CD4-positive, alpha-beta memory T cell (primary cell): ENCODE measurements around the gene TECRL. TPM values are rescaled to one million over a fixed set of nuclear protein-coding genes. Genes with fewer than 3 reads are reported as not detected.

Source experiments
- CTCF ChIA-PET: fragments of 350-600 bp; sonication (Branson Sonifier 250); formaldehyde crosslinking; loops from one replicate; lab custom pipeline; 2021; ENCODE audit warnings: inconsistent platforms; ENCODE audit not compliant: partially characterized antibody; lab: Charles Lee
- POLR2A ChIA-PET: fragments of 350-600 bp; sonication (Branson Sonifier 250); formaldehyde crosslinking; loops from one replicate; lab custom pipeline; 2021; ENCODE audit not compliant: partially characterized antibody; lab: Charles Lee
- DNase-seq, 5 donors: peaks; one replicate each; pipeline versions ENCODE4 v3.0.0 to v3.0.0-alpha.2; 2020 to 2022; ENCODE audit warnings: mixed read lengths in 1 of 5
- H3K27ac ChIP-seq: one replicate; pipeline ENCODE4 v1.7.0; 2013; ENCODE audit warnings: low read depth, low read length
- H3K27me3 ChIP-seq: 2 replicates; pipeline ENCODE4 v1.7.0; 2013; ENCODE audit warnings: mild to moderate bottlenecking, low read length, moderate library complexity; ENCODE audit not compliant: insufficient read depth
- H3K36me3 ChIP-seq: 2 replicates; pipeline ENCODE4 v1.7.0; 2013; ENCODE audit warnings: mild to moderate bottlenecking, low read length, moderate library complexity; ENCODE audit not compliant: insufficient read depth
- H3K4me1 ChIP-seq: 2 replicates; pipeline ENCODE4 v1.7.0; 2013; ENCODE audit warnings: mild to moderate bottlenecking, low read length, moderate library complexity; ENCODE audit not compliant: insufficient read depth
- H3K4me3 ChIP-seq, 2 donors: one replicate each; pipeline ENCODE4 v1.7.0; 2013; ENCODE audit warnings: low read length in 2 of 2, mild to moderate bottlenecking in 1 of 2
- H3K9me3 ChIP-seq, 2 donors: one replicate each; pipeline ENCODE4 v1.7.0; 2013; ENCODE audit warnings: low read length in 2 of 2, control low read depth in 1 of 2; ENCODE audit not compliant: control insufficient read depth in 1 of 2
- H3K27ac Mint-ChIP-seq, 7 donors: one replicate each; pipeline ENCODE4 v1.8.0; 2020 to 2021; ENCODE audit warnings: mixed read lengths in 7 of 7, mild to moderate bottlenecking in 6 of 7, inconsistent platforms in 3 of 7, moderate library complexity in 3 of 7
- H3K27me3 Mint-ChIP-seq, 2 donors: one replicate each; pipeline ENCODE4 v1.8.0; 2020 to 2021; ENCODE audit warnings: mixed read lengths in 2 of 2
- H3K36me3 Mint-ChIP-seq, 2 donors: one replicate each; pipeline ENCODE4 v1.8.0; 2020 to 2021; ENCODE audit warnings: mixed read lengths in 2 of 2, inconsistent platforms in 1 of 2, mild to moderate bottlenecking in 1 of 2
- H3K4me1 Mint-ChIP-seq, 4 donors: one replicate each; pipeline ENCODE4 v1.8.0; 2020 to 2021; ENCODE audit warnings: mixed read lengths in 4 of 4, mild to moderate bottlenecking in 1 of 4
- H3K4me3 Mint-ChIP-seq, 8 donors: one replicate each; pipeline ENCODE4 v1.8.0; 2020 to 2021; ENCODE audit warnings: mixed read lengths in 8 of 8, mild to moderate bottlenecking in 7 of 8, moderate library complexity in 6 of 8, inconsistent platforms in 3 of 8
- H3K9me3 Mint-ChIP-seq, 8 donors: one replicate each; pipeline ENCODE4 v1.8.0; 2020 to 2021; ENCODE audit warnings: mixed read lengths in 8 of 8, mild to moderate bottlenecking in 5 of 8, inconsistent platforms in 3 of 8, moderate library complexity in 1 of 8
- intact Hi-C: fragments of 100-400 bp; cut with micrococcal nuclease; formaldehyde crosslinking; loops from one replicate; pipeline ENCODE4 v1.15.1; 2023
- polyA plus RNA-seq, 2 donors: library from polyadenylated mRNA; unstranded; fragments of 300-500 nt; fragmentation: Illumina TruSeq; gene quantifications; one replicate each; pipeline ENCODE4 v1.2.3, GENCODE V29; 2021
- total RNA-seq, 2 experiments: library from RNA; stranded (reverse); gene quantifications; one replicate each; pipeline ENCODE4 v1.2.3, GENCODE V29; 2021

TECRL gene, protein sequence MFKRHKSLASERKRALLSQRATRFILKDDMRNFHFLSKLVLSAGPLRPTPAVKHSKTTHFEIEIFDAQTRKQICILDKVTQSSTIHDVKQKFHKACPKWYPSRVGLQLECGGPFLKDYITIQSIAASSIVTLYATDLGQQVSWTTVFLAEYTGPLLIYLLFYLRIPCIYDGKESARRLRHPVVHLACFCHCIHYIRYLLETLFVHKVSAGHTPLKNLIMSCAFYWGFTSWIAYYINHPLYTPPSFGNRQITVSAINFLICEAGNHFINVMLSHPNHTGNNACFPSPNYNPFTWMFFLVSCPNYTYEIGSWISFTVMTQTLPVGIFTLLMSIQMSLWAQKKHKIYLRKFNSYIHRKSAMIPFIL
- total RNA-seq, result not detected
- not detected for polyA plus RNA-seq

DNA sequence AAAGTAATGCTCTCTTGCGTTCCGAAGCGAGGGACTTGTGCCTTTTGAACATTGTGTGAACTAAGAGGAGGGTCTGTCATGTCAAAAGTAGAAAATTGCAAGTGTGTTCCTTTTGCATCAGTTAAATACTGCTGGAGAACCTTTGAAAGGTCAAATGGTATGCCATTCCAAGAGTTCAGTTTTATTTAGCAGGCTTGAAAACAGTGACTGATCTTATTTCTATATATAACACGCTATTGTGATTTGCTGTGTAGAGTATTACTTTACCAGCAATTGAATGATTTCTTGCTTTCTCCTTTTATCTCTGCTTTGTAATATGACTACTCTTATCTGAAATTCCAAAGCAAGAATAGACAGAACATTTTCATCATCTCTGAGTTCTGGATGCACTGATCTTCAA is at the start of gene TECRL:
TECRL (minus strand) TSS at position 151 of the 400 bp plus-strand sequence; CDS start at position 52, 99 bp downstream.
- POLR2A ChIA-PET, result no interaction called here

DNA sequence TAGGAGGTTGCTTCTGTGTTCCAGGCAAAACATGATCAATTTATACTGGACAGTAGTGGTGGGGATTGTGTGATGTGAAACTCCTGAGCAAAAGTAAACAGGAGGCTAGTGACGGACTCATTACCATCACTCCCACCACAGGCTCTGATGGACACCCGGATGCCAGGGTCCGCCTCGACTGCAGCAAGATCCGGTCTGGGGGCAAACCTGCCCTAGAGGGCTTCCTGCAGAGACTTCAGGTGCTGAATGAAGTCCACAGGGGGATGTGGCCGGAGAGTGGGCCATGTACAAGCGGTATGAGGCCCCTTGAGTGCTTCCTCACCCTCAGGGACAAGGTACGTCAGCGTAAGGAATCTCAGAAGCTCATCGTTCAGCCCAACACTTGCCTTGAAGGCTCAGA is 23.4 kb upstream of the TECRL start:
- ChIA-PET CTCF (no interaction called here), POLR2A (no interaction called here)
- H3K36me3 ChIP-seq, result no peaks in the 10 kb centered on the region
- intact Hi-C loops, result no loop called here
- no peaks in the 10 kb centered on the region for H3K9me3 ChIP-seq
- no peak for DNase-seq
- no peak overlapping the region for H3K4me3 Mint-ChIP-seq
- H3K27ac ChIP-seq, result no peak overlapping the region
- H3K4me1 ChIP-seq, result no peaks in the 10 kb centered on the region
- H3K27ac Mint-ChIP-seq, result no peak overlapping the region
- H3K4me3 ChIP-seq, result no peak overlapping the region
- H3K27me3 ChIP-seq, result no peaks in the 10 kb centered on the region
- no peaks in the 10 kb centered on the region for H3K4me1 Mint-ChIP-seq
- no peaks in the 10 kb centered on the region for H3K27me3 Mint-ChIP-seq
- H3K9me3 Mint-ChIP-seq, result peaks cover 4 to 31% (median 20%) of the 10 kb centered on the region in 8 donors
- no peaks in the 10 kb centered on the region for H3K36me3 Mint-ChIP-seq

More for the DNA sequence above, at the start of gene TECRL:
- intact Hi-C loops, result no loop called here
- H3K4me3 Mint-ChIP-seq, result no peak within 1 kb of the TSS
- no peaks in the 10 kb centered on the region for H3K36me3 Mint-ChIP-seq
- H3K4me3 ChIP-seq, result no peak within 1 kb of the TSS
- peaks cover 0 to 3% of the 10 kb centered on the region in 2 donors for H3K9me3 ChIP-seq
- H3K27me3 ChIP-seq, result no peaks in the 10 kb centered on the region
- no peaks in the 10 kb centered on the region for H3K36me3 ChIP-seq
- no peak within 1 kb of the TSS for H3K27ac Mint-ChIP-seq
- no peaks in the 10 kb centered on the region for H3K27me3 Mint-ChIP-seq
- no peaks in the 10 kb centered on the region for H3K4me1 ChIP-seq
- H3K27ac ChIP-seq, result no peak within 1 kb of the TSS
- no peak for DNase-seq
- H3K4me1 Mint-ChIP-seq, result no peaks in the 10 kb centered on the region
- CTCF ChIA-PET, result no interaction called here
- peaks cover 0 to 9% (median 2%) of the 10 kb centered on the region in 8 donors for H3K9me3 Mint-ChIP-seq

DNA sequence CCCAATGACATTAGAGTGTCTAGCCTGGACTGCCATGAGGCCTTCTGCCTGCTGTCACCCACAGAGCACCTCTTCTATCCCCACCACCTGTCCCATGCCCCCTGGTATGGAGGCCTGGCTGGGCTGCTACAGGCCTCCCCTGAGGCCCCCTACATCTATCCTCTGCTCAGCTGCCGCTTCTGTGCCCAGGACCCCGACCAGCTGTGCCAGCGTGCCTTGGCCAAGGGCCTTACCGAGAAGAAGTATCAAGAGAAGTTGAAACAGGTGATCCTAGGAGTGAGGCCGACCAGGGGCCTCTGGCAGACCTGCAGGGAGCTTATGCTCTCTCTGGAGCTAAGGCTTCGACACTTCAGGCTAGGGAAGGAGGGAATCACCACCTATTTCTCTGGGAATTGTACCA is 21.7 kb upstream of the TECRL start:
- no peak overlapping the region for H3K27ac Mint-ChIP-seq
- Histone ChIP-seq H3K27ac (no peak overlapping the region), H3K4me3 (no peak overlapping the region), H3K27me3 (no peaks in the 10 kb centered on the region), H3K9me3 (no peaks in the 10 kb centered on the region), H3K4me1 (no peaks in the 10 kb centered on the region), H3K36me3 (no peaks in the 10 kb centered on the region)
- intact Hi-C loops, result no loop called here
- peaks cover 4 to 30% (median 18%) of the 10 kb centered on the region in 8 donors for H3K9me3 Mint-ChIP-seq
- no peaks in the 10 kb centered on the region for H3K27me3 Mint-ChIP-seq
- ChIA-PET CTCF (no interaction called here), POLR2A (no interaction called here)
- no peak for DNase-seq
- H3K4me3 Mint-ChIP-seq, result no peak overlapping the region
- H3K4me1 Mint-ChIP-seq, result no peaks in the 10 kb centered on the region
- H3K36me3 Mint-ChIP-seq, result no peaks in the 10 kb centered on the region

DNA sequence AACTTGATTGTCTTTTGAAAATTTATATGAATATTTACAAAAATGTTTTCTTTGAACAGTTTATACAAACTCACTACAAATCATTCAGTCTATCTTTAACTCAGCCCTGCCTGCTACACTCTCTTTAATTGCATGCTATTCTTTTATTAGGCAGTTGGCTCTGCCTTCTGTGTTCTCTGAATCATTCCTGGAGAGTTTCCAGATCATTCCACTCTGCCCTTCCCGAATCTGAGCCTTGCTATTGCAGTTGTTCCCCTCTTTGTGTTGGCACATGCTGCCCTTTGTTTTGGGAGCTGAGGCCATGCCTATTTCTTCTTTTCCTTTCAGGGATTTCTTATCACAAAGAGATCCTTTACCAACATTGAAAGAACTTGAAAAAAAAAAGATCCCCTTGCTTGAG is 8.7 kb upstream of the TECRL start:
- H3K4me1 Mint-ChIP-seq, result no peaks in the 10 kb centered on the region

DNA sequence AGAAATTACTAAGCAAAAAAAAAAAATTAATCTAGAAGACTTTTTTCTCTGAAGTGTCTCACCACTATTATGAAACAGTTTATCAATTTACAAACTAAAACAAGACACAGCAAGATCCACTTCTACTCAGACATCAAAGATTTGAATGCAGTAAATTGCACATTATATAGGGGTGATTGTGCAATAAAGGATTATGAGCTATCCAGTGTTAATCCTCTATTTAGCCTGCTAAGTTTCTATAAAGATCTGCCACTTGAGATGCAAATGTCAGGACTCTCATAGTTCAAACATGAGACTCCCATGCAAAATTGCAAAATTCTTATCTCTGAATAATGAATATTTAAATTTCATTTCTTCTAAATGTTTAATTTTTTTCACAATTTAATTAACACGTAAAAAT is 2.2 kb downstream of the TECRL start:
- no peaks in the 10 kb centered on the region for H3K4me1 Mint-ChIP-seq
- Histone ChIP-seq H3K4me3 (no peak overlapping the region), H3K9me3 (peaks cover 0 to 3% of the 10 kb centered on the region in 2 donors), H3K4me1 (no peaks in the 10 kb centered on the region), H3K36me3 (no peaks in the 10 kb centered on the region), H3K27me3 (no peaks in the 10 kb centered on the region), H3K27ac (no peak overlapping the region)
- no peak overlapping the region for H3K27ac Mint-ChIP-seq
- DNase-seq, result no peak
- no peak overlapping the region for H3K4me3 Mint-ChIP-seq
- peaks cover 0 to 15% (median 4%) of the 10 kb centered on the region in 8 donors for H3K9me3 Mint-ChIP-seq
- no peaks in the 10 kb centered on the region for H3K36me3 Mint-ChIP-seq
- ChIA-PET CTCF (no interaction called here), POLR2A (no interaction called here)
- intact Hi-C loops, result no loop called here
- no peaks in the 10 kb centered on the region for H3K27me3 Mint-ChIP-seq

More for the DNA sequence above, 8.7 kb upstream of the TECRL start:
- CTCF ChIA-PET, result no interaction called here
- H3K9me3 ChIP-seq, result no peaks in the 10 kb centered on the region
- intact Hi-C loops, result no loop called here
- no peak overlapping the region for H3K27ac ChIP-seq
- H3K36me3 Mint-ChIP-seq, result no peaks in the 10 kb centered on the region
- no peaks in the 10 kb centered on the region for H3K27me3 ChIP-seq
- no peak overlapping the region for H3K27ac Mint-ChIP-seq
- no peak for DNase-seq
- H3K4me3 ChIP-seq, result no peak overlapping the region
- no peaks in the 10 kb centered on the region for H3K4me1 ChIP-seq
- POLR2A ChIA-PET, result no interaction called here
- H3K36me3 ChIP-seq, result no peaks in the 10 kb centered on the region
- H3K9me3 Mint-ChIP-seq, result peaks cover 0 to 12% (median 5%) of the 10 kb centered on the region in 8 donors
- no peak overlapping the region for H3K4me3 Mint-ChIP-seq
- H3K27me3 Mint-ChIP-seq, result no peaks in the 10 kb centered on the region

DNA sequence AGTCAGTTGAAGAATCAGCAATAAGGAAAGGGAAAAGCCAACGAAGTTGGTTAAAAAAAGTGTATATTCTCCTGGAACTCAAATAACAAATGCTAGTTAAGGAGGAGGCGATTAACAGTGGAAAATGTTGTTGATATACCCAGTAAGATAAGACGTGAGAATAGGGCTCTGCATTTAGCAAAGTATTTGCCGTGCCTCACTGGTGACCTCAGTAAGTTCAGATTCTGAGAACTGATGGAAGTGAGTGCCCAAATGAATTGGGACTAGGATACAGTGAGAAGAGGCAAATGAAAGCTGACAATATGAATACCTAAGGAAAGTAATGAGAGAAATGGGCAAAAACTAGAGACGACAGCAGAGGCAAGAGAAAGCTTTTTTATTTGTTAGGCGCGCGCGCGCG is 3.5 kb downstream of the TECRL start:
- Mint-ChIP-seq H3K27ac (no peak overlapping the region), H3K9me3 (peaks cover 0 to 17% (median 4%) of the 10 kb centered on the region in 8 donors), H3K4me1 (no peaks in the 10 kb centered on the region), H3K4me3 (no peak overlapping the region), H3K36me3 (no peaks in the 10 kb centered on the region), H3K27me3 (no peaks in the 10 kb centered on the region)
- H3K27me3 ChIP-seq, result no peaks in the 10 kb centered on the region
- H3K4me3 ChIP-seq, result no peak overlapping the region
- H3K4me1 ChIP-seq, result no peaks in the 10 kb centered on the region
- ChIA-PET POLR2A (no interaction called here), CTCF (no interaction called here)
- H3K27ac ChIP-seq, result no peak overlapping the region
- H3K9me3 ChIP-seq, result peaks cover 0 to 3% of the 10 kb centered on the region in 2 donors
- DNase-seq, result no peak
- intact Hi-C loops, result no loop called here
- no peaks in the 10 kb centered on the region for H3K36me3 ChIP-seq

DNA sequence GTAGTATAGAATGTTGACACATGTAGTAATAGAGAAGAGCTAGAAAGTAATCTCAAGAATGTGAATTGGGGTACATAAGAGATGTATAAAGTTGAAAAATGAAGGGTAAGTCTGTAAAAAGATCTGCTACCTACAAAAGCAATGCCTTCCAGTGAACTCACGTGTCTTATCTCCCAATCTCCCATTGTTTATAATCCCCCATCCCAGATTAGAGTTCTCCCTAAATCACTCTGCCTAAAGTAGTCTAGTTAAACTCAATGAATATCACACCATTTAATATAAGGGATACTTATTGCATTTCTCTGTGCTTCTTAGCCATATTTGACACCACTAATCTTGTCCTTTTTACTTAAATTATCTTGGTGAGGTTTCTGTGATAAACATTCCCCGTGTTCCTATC is 6.6 kb downstream of the TECRL start:
- no peaks in the 10 kb centered on the region for H3K36me3 Mint-ChIP-seq
- H3K9me3 ChIP-seq, result no peaks in the 10 kb centered on the region
- no peak overlapping the region for H3K4me3 Mint-ChIP-seq
- no peak for DNase-seq
- H3K27ac ChIP-seq, result no peak overlapping the region
- H3K27me3 ChIP-seq, result no peaks in the 10 kb centered on the region
- no peak overlapping the region for H3K27ac Mint-ChIP-seq
- ChIA-PET CTCF (no interaction called here), POLR2A (no interaction called here)
- H3K9me3 Mint-ChIP-seq, result peaks cover 0 to 32% (median 7%) of the 10 kb centered on the region in 8 donors
- H3K4me3 ChIP-seq, result no peak overlapping the region
- H3K4me1 ChIP-seq, result no peaks in the 10 kb centered on the region
- no peaks in the 10 kb centered on the region for H3K27me3 Mint-ChIP-seq
- H3K36me3 ChIP-seq, result no peaks in the 10 kb centered on the region
- H3K4me1 Mint-ChIP-seq, result no peaks in the 10 kb centered on the region
- intact Hi-C loops, result no loop called here
